Stromal cell of bone marrow (primary cell): ENCODE data around the gene SFXN1.

Source experiments
- DNase-seq: peaks from one replicate; pipeline ENCODE4 v3.0.0-alpha.2; 2012; ENCODE audit warnings: low read depth

The SFXN1 gene

GRCh38 chr5:175575301-175575700 lies 96.9 kb downstream of the SFXN1 start:
- no peak for DNase-seq

- DNase-seq = no peak
Observed at GRCh38 chr5:175576096-175576495, 97.7 kb downstream of the SFXN1 start.

- no peak for DNase-seq
Observed at GRCh38 chr5:175576591-175576990, 98.2 kb downstream of the SFXN1 start.
